Endothelial cell of umbilical vein (primary cell): ENCODE data around the gene SENP2. TPM values are rescaled to one million over a fixed set of nuclear protein-coding genes. Genes with fewer than 3 reads are reported as not detected.

Experiments
- Bru-seq: library from RNA; stranded (reverse); fragments of 400-500 nt; gene quantifications from one replicate; lab custom pipeline; 2021; lab: Mats Ljungman, UMichigan
- BruChase-seq, 2 experiments: library from RNA; stranded (reverse); fragments of 400-500 nt; gene quantifications; one replicate each; lab custom pipeline; 2021; lab: Mats Ljungman, UMichigan
- BruUV-seq: library from RNA; stranded (reverse); fragments of 400-500 nt; replicated peaks from 2 replicates; lab custom pipeline; 2021; lab: Mats Ljungman, UMichigan
- CTCF ChIA-PET: fragments of 300-600, 350-600 bp; sonication (Branson Sonifier 250); formaldehyde crosslinking; loops from one replicate; lab custom pipeline; 2021; ENCODE audit warnings: antibody characterized with exemption, inconsistent platforms; lab: Charles Lee
- POLR2A ChIA-PET: fragments of 300-600, 350-600 bp; sonication (Branson Sonifier 250); formaldehyde crosslinking; loops from one replicate; lab custom pipeline; 2021; ENCODE audit warnings: antibody characterized with exemption, inconsistent platforms; lab: Charles Lee
- DNase-seq: peaks from one replicate; pipeline ENCODE4 v3.0.0-alpha.2; 2011; ENCODE audit warnings: low read depth, low spot score
- FAIRE-seq: peaks from 2 replicates; lab custom pipeline; 2011; peaks lifted over from hg19 to GRCh38; lab: Jason Lieb, UNC
- H2AFZ ChIP-seq: 2 replicates; pipeline ENCODE4 v1.6.0; 2012; ENCODE audit warnings: low read depth, low read length, control low read depth, inconsistent platforms
- H3K27ac ChIP-seq: 2 replicates; pipeline ENCODE4 v1.5.1; 2011; ENCODE audit warnings: low read depth, mild to moderate bottlenecking, control low read depth, low read length, moderate library complexity; ENCODE audit not compliant: insufficient read depth
- H3K27me3 ChIP-seq, 2 experiments: 2 replicates each; pipeline versions ENCODE4 v1.6.0 to v1.6.1; 2011; ENCODE audit warnings: low read length in 2 of 2, mixed read lengths in 1 of 2; ENCODE audit not compliant: control insufficient read depth in 2 of 2, insufficient read depth in 2 of 2
- H3K36me3 ChIP-seq, 2 experiments: 2 replicates in 1 of 2; 3 replicates in 1 of 2; pipeline ENCODE4 v1.5.1; 2011; ENCODE audit warnings: low read length in 2 of 2, mild to moderate bottlenecking in 1 of 2, moderate library complexity in 1 of 2; ENCODE audit not compliant: control insufficient read depth in 2 of 2, insufficient read depth in 2 of 2; ENCODE audit errors: extremely low read depth in 1 of 2
- H3K4me1 ChIP-seq: 3 replicates; pipeline ENCODE4 v1.5.1; 2011; ENCODE audit warnings: mild to moderate bottlenecking, low read length; ENCODE audit not compliant: control insufficient read depth, insufficient read depth; ENCODE audit errors: extremely low read depth
- H3K4me2 ChIP-seq: 2 replicates; pipeline ENCODE4 v1.6.1; 2011; ENCODE audit warnings: low read length, control low read depth, mixed read lengths; ENCODE audit not compliant: insufficient read depth
- H3K4me3 ChIP-seq, 3 experiments: fragments of 200-600 bp in 1 of 3; sonication (generic), shearing (Covaris generic) in 1 of 3; replicated peaks in 1 of 3; 2 replicates each; pipeline ENCODE4 v1.5.1; 2011 to 2016; ENCODE audit warnings: control low read depth in 3 of 3, low read length in 3 of 3, mild to moderate bottlenecking in 2 of 3, inconsistent platforms in 1 of 3, low read depth in 1 of 3, moderate library complexity in 1 of 3; ENCODE audit not compliant: insufficient read depth in 1 of 3
- H3K79me2 ChIP-seq: 2 replicates; pipeline ENCODE4 v1.6.0; 2012; ENCODE audit warnings: low read length, inconsistent platforms; ENCODE audit not compliant: control insufficient read depth, insufficient read depth
- H3K9ac ChIP-seq: replicated peaks from 2 replicates; pipeline ENCODE3; 2011; ENCODE audit warnings: low read length, control low read depth; ENCODE audit not compliant: insufficient read depth; ENCODE audit errors: extremely low read depth
- H3K9me1 ChIP-seq: replicated peaks from 3 replicates; pipeline ENCODE4 v1.6.0; 2011; ENCODE audit warnings: mild to moderate bottlenecking, low read length; ENCODE audit not compliant: control insufficient read depth, insufficient read depth; ENCODE audit errors: extremely low read depth
- H3K9me3 ChIP-seq: replicated peaks from 2 replicates; pipeline ENCODE4 v1.5.1; 2012; ENCODE audit warnings: low read length, inconsistent platforms; ENCODE audit not compliant: control insufficient read depth, insufficient read depth
- H4K20me1 ChIP-seq: replicated peaks from 2 replicates; pipeline ENCODE3; 2011; ENCODE audit warnings: mild to moderate bottlenecking, low read length; ENCODE audit not compliant: control insufficient read depth, insufficient read depth; ENCODE audit errors: extremely low read depth
- FOS ChIP-seq: IDR thresholded peaks from 2 replicates; pipeline ENCODE4 v1.6.1; 2011; ENCODE audit warnings: mild to moderate bottlenecking, low read length, moderate library complexity, borderline replicate concordance; ENCODE audit not compliant: insufficient read depth
- POLR2A ChIP-seq: IDR thresholded peaks from 2 replicates; pipeline ENCODE4 v1.6.1; 2012; ENCODE audit warnings: low read depth, mild to moderate bottlenecking, control low read depth, low read length
- POLR2AphosphoS5 ChIP-seq: IDR thresholded peaks from 2 replicates; pipeline ENCODE4 v1.6.1; 2012; ENCODE audit warnings: low read depth, mild to moderate bottlenecking, control low read depth, low read length, moderate library complexity; ENCODE audit not compliant: insufficient read depth
- dilution Hi-C: fragments of 300-500 bp; cut with MboI; formaldehyde crosslinking; loops from one replicate; pipeline ENCODE4 v1.15.0; 2019; ENCODE audit warnings: low sequenced_read_pairs; ENCODE audit not compliant: extremely low pct_ligation_motif_present
- intact Hi-C: fragments of 100-400 bp; cut with micrococcal nuclease; formaldehyde crosslinking; loops from one replicate; pipeline ENCODE4 v1.10.0; 2022
- long read RNA-seq: library from polyadenylated mRNA; stranded (forward); transcript quantifications from one replicate; pipeline ENCODE4 v2.0.0, GENCODE V29; 2021
- polyA minus RNA-seq, 3 experiments: library from RNA; depleted of rRNA, polyadenylated mRNA; stranded (reverse); fragments of >200 nt; gene quantifications; 1 replicate in 1 of 3; 2 replicates in 2 of 3; pipeline ENCODE4 v1.2.3, GENCODE V29; 2011
- polyA plus RNA-seq, 4 experiments: library from polyadenylated mRNA; depleted of rRNA in 3 of 4; stranded (reverse) in 3 of 4; unstranded in 1 of 4; fragments of >200 nt; gene quantifications; 2 replicates each; pipeline versions ENCODE4 v1.2.1 to v1.2.3, GENCODE V29; 2011 to 2012; ENCODE audit warnings: missing spikeins in 1 of 4
- total RNA-seq: library from RNA; stranded (reverse); gene quantifications from 2 replicates; pipeline ENCODE4 v1.2.3, GENCODE V29; 2021
- TF ChIP-seq, protein P1 (sequence below): IDR thresholded peaks from 2 replicates; pipeline ENCODE4 v1.6.1; 2011; ENCODE audit not compliant: insufficient read depth, insufficient read length

Gene SENP2
- 38.9 and 40.4 TPM in 2 replicates for total RNA-seq
- polyA plus RNA-seq = 3.8 and 4.2 TPM in 2 replicates
- 9.1 and 10.3 TPM in 2 replicates for polyA plus RNA-seq (2011; cell fraction: cytosol; rRNA removed)
- polyA plus RNA-seq (2011; cell fraction: nucleus; rRNA removed) = 9.4 and 16.8 TPM in 2 replicates
- 17.1 and 27.1 TPM in 2 replicates for polyA plus RNA-seq (2012)
- 8.2 and 10.0 TPM in 2 replicates for polyA minus RNA-seq
- polyA minus RNA-seq (2011; cell fraction: cytosol; rRNA and poly(A)+ RNA removed) = 19.0 TPM
- 8.4 and 9.9 TPM in 2 replicates for polyA minus RNA-seq (2011; cell fraction: nucleus; rRNA and poly(A)+ RNA removed)
- percentile 73 among the genes with signal in this experiment for Bru-seq, nascent RNA
- BruChase-seq, experiment 1, labeled RNA remaining after a 6-hour chase = percentile 81 among the genes with signal in this experiment
- percentile 79 among the genes with signal in this experiment for BruChase-seq, experiment 2, labeled RNA remaining after a 2-hour chase
- long read RNA-seq, full-length matches to known transcripts = 21 of 39 reads
- long read RNA-seq, partial matches to known transcripts = 7 of 39 reads
- long read RNA-seq, other reads (novel, unspliced or antisense) = 11 of 39 reads

DNA sequence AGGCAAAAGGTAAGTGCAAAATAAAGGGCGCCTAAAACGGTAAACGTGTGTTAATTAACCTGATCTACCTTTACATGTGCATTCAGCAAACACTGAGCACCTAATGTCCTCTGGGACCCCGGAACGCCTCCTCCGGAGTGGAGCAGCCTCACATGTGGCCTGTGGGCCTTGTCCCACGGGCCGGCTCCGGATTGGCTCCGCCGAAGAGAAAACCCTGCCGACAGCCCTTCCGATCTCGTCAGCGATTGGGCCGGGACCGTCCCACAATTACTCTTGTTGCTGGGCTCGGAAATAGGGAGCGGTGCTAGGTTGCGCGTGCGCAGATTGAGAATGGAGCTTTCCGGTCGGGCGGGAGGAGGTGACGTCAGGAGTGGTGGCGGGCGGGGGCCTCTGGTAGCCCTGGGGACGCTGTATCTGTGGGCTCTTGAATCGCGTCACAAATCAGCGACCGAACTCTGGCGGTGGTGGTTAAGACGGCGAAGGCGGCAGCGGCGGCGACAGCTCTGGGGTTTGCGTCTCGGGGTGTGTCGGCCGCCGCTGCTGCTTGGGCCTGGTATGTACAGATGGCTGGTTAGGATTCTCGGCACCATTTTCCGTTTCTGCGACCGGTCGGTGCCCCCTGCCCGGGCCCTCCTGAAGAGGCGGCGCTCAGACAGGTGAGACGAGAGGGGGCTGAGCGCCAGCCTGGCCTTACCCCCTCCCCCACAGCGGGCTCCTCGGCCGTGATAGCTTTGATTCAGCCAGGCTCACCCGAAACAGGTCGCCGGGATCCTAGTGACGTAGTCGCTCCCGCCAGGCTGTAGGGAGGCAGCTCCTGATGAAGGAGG, at the start of gene SENP2:
Gene SENP2 (plus strand): TSS at position 437 of the 827 bp plus-strand sequence. CDS start 119 bp downstream, at position 556.
- Histone ChIP-seq H3K9ac (peak within 1 kb of the TSS; percentile 85), H3K4me3 (peak within 1 kb of the TSS; percentile 36 to 93 (median 63)), H3K36me3 (no peaks in the 10 kb centered on the region), H3K4me1 (peaks cover 7% of the 10 kb centered on the region), H3K79me2 (peaks cover 14% of the 10 kb centered on the region), H3K27me3 (peaks cover 0 to under 1% of the 10 kb centered on the region in 2 experiments), H3K9me3 (no peaks in the 10 kb centered on the region), H3K27ac (peak within 1 kb of the TSS; percentile 72), H2AFZ (peak within 1 kb of the TSS; percentile 80), H3K9me1 (no peaks in the 10 kb centered on the region), H4K20me1 (no peaks in the 10 kb centered on the region), H3K4me2 (peak within 1 kb of the TSS; percentile 75)
- dilution Hi-C loops (no loop called here), intact Hi-C loops (loop anchor here (5.0 kb wide), 3 partner anchors 89 to 521 kb away; partner anchors contain the start of genes ETV5 and TMEM41A)
- peak; percentile 98 for FAIRE-seq
- BruUV-seq = no TSS peak
- DNase-seq = peak; percentile 100
- TF ChIP-seq, protein P1, sequence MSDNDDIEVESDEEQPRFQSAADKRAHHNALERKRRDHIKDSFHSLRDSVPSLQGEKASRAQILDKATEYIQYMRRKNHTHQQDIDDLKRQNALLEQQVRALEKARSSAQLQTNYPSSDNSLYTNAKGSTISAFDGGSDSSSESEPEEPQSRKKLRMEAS = peak; percentile 52
- peak; percentile 69 for TF ChIP-seq POLR2AphosphoS5
- TF ChIP-seq FOS = no peak
- peak; percentile 90 for TF ChIP-seq POLR2A
- POLR2A ChIA-PET = interaction anchor here (0.6 to 1.2 kb wide), 8 partner anchors 9 to 984 kb away, joined by 3 to 7 read pairs (median 4); partner anchors contain the start of genes DNAJB11, TMEM41A and TRA2B
- CTCF ChIA-PET = interaction anchor here (0.6 to 1.9 kb wide), 10 partner anchors 10 to 955 kb away, joined by 3 to 16 read pairs (median 6); partner anchors contain the start of gene TMEM41A
